Measurements from ENCODE around the gene GABPB1.
"Not testable (repeated sequence)": the region's sequence is repeated elsewhere in the genome, so short reads cannot be mapped to it uniquely, and the experiment has no call there.

The GABPB1 gene

GRCh38 chr15:50354838-50355618 is at the start of gene GABPB1:
Gene GABPB1 (minus strand): TSS chr15:50355198. CDS start chr15:50309798, 45,400 bp downstream.
- peak; percentile 51 to 98 (median 86) for DNase-seq

- DNase-seq, result not testable (repeated sequence)
Measured at GRCh38 chr15:50391561-50391960, 36.6 kb upstream of the GABPB1 start.

DNA sequence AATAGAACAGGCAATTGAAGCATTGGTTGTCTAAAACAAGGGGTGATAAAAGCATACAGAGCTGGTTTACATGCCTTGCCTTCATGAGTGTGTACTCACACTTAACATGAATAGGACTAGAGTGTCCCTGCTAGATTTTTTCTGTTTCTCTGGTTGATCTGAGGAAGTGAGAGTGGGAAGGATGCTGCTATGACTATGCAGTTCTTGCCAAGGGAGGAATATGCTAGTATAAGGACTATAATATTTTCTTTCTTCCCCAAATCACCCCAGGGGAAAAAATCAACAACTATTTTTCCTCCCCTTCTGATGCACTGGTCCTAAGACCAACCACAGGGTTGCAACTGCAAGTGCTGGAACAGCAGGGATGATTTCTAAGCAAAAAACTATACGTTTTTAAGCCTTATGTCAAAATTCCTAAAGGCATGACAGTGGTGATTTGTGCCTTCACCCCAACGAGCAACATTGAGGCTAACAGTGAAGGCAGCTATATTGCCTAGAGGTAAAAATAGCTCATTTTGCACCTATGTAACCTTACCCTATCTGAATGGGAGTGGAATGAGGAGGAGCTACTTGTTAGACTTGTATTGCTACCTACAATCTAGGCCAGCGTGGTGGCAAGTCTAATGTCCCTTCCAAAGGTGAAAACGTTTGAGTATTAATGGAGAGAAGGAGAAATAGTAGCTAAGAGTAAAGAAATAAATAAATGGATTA is 35.7 kb upstream of the GABPB1 start:
- peak in 1 of 56 donors; percentile 1 for DNase-seq

GRCh38 chr15:50382408-50382807 is 27.4 kb upstream of the GABPB1 start:
- not testable (repeated sequence) for DNase-seq

DNA sequence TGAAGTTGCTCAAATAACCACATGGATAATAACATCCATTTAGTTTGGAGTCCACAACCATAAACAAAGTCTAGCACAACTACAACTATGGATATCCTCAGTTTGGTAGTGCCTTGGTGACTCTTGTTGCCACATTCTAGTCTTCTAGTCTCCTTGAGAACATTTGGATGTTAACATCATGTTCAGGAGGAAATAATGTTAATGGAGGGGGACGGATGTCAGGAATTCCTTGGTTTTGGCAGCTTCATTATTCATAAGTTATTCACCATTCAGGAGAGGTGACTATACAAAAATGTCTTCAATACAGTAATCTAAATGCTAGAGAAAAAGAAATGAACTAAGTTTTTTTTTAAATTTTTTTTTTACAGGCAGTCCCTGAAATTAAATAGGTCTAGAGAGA is 26.4 kb upstream of the GABPB1 start:
- no peak for DNase-seq

DNA sequence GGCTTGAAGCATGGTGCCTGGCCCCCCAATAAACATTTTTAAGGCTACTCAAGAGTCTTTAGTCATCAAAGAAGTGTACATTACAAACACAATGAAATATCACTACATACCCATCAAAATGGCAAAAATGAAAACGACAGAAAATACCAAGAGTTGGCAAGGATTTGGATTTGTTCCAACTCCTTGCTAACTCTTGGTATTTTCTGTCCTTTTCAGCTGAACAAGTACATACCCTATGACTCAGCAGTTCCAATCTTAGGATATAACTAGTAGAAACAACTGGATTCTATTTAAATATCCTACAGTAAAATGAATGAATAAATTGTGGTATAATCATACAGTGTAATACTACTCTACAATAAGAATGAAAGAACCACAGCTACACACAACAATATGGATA is 25.1 kb upstream of the GABPB1 start:
- no peak for DNase-seq

GRCh38 chr15:50379413-50379812 is 24.4 kb upstream of the GABPB1 start:
- not testable (repeated sequence) for DNase-seq

- no peak for DNase-seq
Measured at GRCh38 chr15:50378776-50379175, 23.8 kb upstream of the GABPB1 start.

- no peak for DNase-seq
Measured at GRCh38 chr15:50377867-50378751, 23.1 kb upstream of the GABPB1 start.

DNA sequence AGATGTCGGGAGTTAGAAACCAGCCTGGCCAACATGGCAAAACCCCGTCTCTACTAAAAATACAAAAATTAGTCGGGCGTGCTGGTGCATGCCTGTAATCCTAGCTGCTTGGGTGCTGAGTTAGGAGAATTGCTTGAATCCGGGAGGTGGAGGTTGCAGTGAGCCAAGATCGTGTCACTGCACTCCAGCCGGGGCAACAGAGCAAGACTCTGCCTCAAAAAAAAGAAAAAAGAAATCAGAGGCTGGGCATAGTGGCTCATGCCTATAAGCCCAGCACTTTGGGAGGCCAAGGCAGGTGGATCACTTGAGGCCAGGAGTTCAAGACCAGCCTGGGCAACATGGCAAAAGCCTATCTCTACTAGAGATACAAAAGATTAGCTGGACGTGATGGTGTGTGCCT is 14.6 kb upstream of the GABPB1 start:
- not testable (repeated sequence) for DNase-seq

GRCh38 chr15:50365971-50366370 is 11.0 kb upstream of the GABPB1 start:
- DNase-seq, result no peak

- DNase-seq, result no peak
Measured at GRCh38 chr15:50365570-50365969, 10.6 kb upstream of the GABPB1 start.

- no peak for DNase-seq
Measured at GRCh38 chr15:50363612-50364011, 8.6 kb upstream of the GABPB1 start.

DNA sequence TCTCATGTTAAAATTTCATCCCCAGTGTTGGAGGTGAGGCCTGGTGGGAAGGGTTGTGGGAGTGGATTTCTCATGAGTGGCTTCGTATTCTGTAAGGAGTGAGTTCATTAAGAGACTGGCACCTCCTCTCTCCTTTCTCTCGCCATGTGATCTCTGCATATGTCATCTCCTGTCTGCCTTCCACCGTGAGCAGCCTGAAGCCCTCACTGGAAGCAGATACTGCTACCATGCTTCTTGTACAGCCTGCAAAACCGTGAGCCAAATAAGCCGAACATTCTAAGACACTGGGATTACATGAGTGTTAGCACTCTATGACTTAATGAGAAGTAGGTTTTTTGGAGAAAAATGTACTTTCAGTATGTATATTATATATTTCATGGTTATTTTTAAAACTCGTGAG is 6.8 kb upstream of the GABPB1 start:
- no peak for DNase-seq

DNA sequence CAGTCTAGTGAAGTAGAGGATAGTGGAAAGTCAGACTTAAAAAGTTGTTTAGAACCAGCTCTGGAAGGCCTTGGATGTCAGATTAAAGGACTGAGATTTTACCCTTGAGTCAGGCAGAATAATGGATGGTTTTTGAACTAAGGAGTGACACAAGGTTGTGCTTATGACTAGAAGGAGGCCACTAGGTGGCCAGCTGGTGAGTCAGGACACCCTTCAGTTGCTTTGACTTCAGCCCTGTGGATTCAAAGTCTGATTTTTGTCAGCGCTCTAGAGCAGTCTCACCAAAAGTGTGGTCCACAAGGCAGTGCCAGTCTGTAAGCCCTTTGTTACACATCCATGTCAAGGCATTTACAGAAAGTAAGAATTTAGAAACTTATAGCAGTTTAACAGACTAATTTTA is 3.8 kb upstream of the GABPB1 start:
- no peak for DNase-seq

DNA sequence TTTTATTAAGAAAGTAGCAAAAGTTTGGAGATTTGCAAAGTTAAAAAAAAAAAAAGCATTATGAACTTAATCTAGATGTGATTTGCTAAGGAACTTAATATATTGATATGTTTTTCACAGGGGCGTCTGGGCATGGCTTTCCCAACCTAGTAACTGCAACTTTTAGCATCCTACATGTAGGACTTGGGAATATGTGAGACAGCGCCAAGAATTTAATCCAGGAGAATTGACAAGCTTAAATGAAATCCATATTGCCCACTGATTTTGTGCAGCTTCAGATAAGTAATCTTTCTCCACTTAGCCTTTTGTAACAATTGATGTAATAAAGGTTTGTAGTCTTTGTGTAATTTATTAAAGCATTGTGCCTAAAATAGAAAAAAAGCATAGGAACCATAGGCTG is 982 bp upstream of the GABPB1 start:
- no peak for DNase-seq

DNA sequence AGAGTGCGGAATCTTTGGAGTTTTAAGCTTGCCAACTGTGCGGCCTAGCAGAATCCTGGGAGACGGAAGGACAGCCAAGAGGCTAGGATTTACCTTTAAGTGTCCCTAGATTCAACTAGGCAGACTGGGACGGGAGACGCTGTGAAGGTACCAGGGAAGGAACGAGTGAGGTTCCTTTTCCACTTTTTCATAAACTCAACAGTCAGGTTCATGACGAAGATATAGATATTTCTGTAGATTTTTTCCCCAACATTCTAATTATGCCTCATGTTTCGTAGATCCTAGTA is 564 bp upstream of the GABPB1 start:
- no peak for DNase-seq

DNA sequence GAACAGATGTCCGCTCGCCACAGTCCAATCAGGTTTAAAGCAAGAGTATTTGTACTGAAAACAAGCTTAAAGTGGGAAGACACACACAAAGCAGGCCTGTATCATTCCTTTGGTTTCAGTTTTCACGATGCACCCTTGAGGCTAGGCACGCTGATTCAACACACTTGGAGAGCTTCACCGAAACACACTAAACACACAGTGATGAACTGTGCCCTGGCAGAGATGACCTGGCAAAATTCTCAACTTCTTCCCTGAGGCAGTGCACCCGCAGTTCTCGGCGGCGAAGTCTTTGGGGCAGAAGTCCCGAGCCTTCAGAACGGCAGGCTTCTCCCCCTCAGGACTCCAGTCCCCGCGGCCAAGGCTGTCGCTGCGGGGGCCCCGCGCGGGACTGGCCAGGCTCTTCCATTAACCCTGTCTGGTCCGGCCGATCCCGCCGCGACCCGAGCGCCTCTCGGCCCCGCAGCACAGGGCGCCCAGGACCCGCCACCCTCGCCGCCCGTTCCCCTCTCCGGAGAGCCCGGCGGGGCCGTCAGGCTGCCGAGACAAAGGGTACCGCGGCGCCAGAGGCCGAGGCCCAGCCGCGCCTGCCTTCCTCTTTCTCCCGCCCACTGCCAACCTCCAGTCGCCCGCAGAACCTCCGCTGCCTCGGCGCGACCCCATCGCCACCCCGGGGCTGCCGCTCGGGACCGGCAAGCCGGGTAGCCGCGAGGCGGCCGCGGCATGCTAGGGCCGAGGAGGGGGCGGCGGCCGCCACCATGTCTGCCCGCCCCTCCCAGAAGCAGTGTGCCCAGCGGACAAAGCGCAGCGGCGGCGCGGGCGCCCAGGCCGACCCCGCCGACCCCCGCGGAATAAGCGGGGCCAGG is 792 bp downstream of the GABPB1 start:
- DNase-seq, result peak in 39 of 56 donors; percentile 2 to 67 (median 39)

DNA sequence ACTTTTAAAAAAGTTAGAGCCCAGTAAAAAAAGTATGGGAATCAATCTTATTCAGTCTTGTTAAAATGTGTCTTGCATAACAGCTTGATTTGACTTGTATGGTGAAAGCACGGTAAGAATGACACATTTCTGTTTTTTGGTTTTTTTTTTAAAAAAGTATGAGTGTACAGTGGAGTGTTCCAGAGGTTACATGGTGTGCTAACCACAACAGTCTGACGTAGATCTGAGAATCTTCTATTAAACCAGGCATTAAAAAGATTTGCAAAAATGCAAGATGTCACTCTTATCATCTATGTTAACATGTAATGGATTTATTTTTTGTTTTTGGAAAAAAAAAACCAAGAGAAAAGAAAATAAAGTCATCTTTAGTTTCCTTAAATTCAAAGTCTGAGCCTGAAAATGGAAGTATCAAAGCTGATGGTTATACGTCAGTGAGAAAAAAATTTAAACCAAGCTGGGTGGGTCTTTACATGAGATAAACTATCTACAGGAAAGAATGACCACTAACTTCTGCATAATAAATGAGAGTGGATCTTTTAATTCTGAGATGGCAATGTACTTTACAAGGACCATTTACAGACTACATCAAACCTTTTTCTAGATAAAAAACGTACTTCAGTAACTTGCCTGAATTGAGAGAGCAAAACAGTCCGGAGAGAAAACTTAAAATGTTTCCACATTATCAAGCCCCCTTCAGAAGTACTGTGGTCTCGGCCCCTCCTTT is 1.6 kb downstream of the GABPB1 start:
- DNase-seq, result no peak

- DNase-seq, result no peak
Measured at GRCh38 chr15:50350621-50351020, 4.4 kb downstream of the GABPB1 start.

All from amygdala (tissue), 56 donors.